Loucy (cell line): ENCODE data around the gene TCF7L2.

Experiments used
- H2AFZ ChIP-seq: fragments of 200-600 bp; sonication (generic); 2 replicates; pipeline ENCODE4 v1.6.0; 2016; ENCODE audit warnings: antibody characterized with exemption, mild to moderate bottlenecking, low read length, moderate library complexity
- H3F3A ChIP-seq: fragments of 200-600 bp; 2 replicates; pipeline ENCODE4 v1.6.0; 2016; ENCODE audit warnings: antibody characterized with exemption, low read depth, mild to moderate bottlenecking
- H3K27me3 ChIP-seq: fragments of 200-600 bp; sonication (generic); 2 replicates; pipeline ENCODE4 v1.6.1; 2014; ENCODE audit warnings: low read length, mild to moderate bottlenecking; ENCODE audit not compliant: insufficient read depth, poor library complexity, severe bottlenecking
- H3K36me3 ChIP-seq: fragments of 200-600 bp; sonication (generic); 2 replicates; pipeline ENCODE4 v1.6.1; 2016; ENCODE audit warnings: low read length; ENCODE audit not compliant: insufficient read depth
- H3K4me1 ChIP-seq: fragments of 200-600 bp; sonication (generic); 2 replicates; pipeline ENCODE4 v1.5.1; 2014; ENCODE audit warnings: low read length, mild to moderate bottlenecking; ENCODE audit not compliant: insufficient read depth, poor library complexity, severe bottlenecking
- H3K4me2 ChIP-seq: fragments of 200-600 bp; sonication (generic); 2 replicates; pipeline ENCODE4 v1.6.0; 2014; ENCODE audit warnings: antibody characterized with exemption, low read length, low read depth, mild to moderate bottlenecking; ENCODE audit not compliant: poor library complexity, severe bottlenecking
- H3K4me3 ChIP-seq: fragments of 200-600 bp; sonication (generic); 2 replicates; pipeline ENCODE4 v1.5.1; 2014; ENCODE audit warnings: low read length, mild to moderate bottlenecking, mixed read lengths; ENCODE audit not compliant: poor library complexity, severe bottlenecking
- H3K79me2 ChIP-seq: fragments of 200-600 bp; sonication (generic); 2 replicates; pipeline ENCODE4 v1.6.1; 2014; ENCODE audit warnings: low read length; ENCODE audit not compliant: insufficient read depth
- H3K9ac ChIP-seq: fragments of 200-600 bp; sonication (generic); 2 replicates; pipeline ENCODE4 v1.6.0; 2014; ENCODE audit warnings: mild to moderate bottlenecking, low read depth, low read length, moderate library complexity; ENCODE audit not compliant: poor library complexity, severe bottlenecking
- H3K9me2 ChIP-seq: fragments of 200-600 bp; sonication (generic); replicated peaks from 2 replicates; pipeline ENCODE4 v1.6.1; 2016; ENCODE audit warnings: low read depth, low read length, mixed read lengths
- H3K9me3 ChIP-seq: fragments of 200-600 bp; sonication (generic); 2 replicates; pipeline ENCODE4 v1.6.1; 2014; ENCODE audit warnings: mild to moderate bottlenecking, antibody characterized with exemption, low read length, low read depth; ENCODE audit not compliant: insufficient read depth
- H4K20me1 ChIP-seq: fragments of 200-600 bp; sonication (generic); 2 replicates; pipeline ENCODE4 v1.6.0; 2014; ENCODE audit warnings: antibody characterized with exemption, low read length, mild to moderate bottlenecking; ENCODE audit not compliant: insufficient read depth, poor library complexity, severe bottlenecking
- CTCF ChIP-seq: fragments of 200-600 bp; sonication (generic); conservative IDR thresholded peaks from 2 replicates; pipeline ENCODE4 v1.5.1; 2014; ENCODE audit warnings: mild to moderate bottlenecking, antibody characterized with exemption, low read length
- EZH2phosphoT487 ChIP-seq: fragments of 200-600 bp; IDR thresholded peaks from 2 replicates; pipeline ENCODE4 v1.6.1; 2018; ENCODE audit warnings: antibody characterized with exemption, mild to moderate bottlenecking, moderate library complexity, borderline replicate concordance

The TCF7L2 gene

GRCh38 chr10:112906945-112907344, 43.1 kb upstream of the TCF7L2 start:
- Histone ChIP-seq H4K20me1 (no peaks in the 10 kb centered on the region), H3K4me3 (no peak overlapping the region), H3K9me2 (no peaks in the 10 kb centered on the region), H3K36me3 (no peaks in the 10 kb centered on the region), H3K4me1 (no peaks in the 10 kb centered on the region), H3K4me2 (no peak overlapping the region), H3K9me3 (no peaks in the 10 kb centered on the region), H2AFZ (no peak overlapping the region), H3K9ac (no peak overlapping the region), H3K79me2 (no peaks in the 10 kb centered on the region), H3K27me3 (no peaks in the 10 kb centered on the region), H3F3A (no peaks in the 10 kb centered on the region)
- no peak for TF ChIP-seq EZH2phosphoT487
- no peak for TF ChIP-seq CTCF

GRCh38 chr10:112907893-112908292, 42.2 kb upstream of the TCF7L2 start:
- Histone ChIP-seq H2AFZ (no peak overlapping the region), H3K4me1 (no peaks in the 10 kb centered on the region), H3K9me2 (no peaks in the 10 kb centered on the region), H3K4me2 (no peak overlapping the region), H3F3A (no peaks in the 10 kb centered on the region), H3K9me3 (no peaks in the 10 kb centered on the region), H4K20me1 (no peaks in the 10 kb centered on the region), H3K79me2 (no peaks in the 10 kb centered on the region), H3K9ac (no peak overlapping the region), H3K27me3 (no peaks in the 10 kb centered on the region), H3K4me3 (no peak overlapping the region), H3K36me3 (no peaks in the 10 kb centered on the region)
- TF ChIP-seq CTCF = no peak
- TF ChIP-seq EZH2phosphoT487 = no peak

- H3K36me3 ChIP-seq = no peaks in the 10 kb centered on the region
- no peaks in the 10 kb centered on the region for H3K27me3 ChIP-seq
- H3F3A ChIP-seq = no peaks in the 10 kb centered on the region
- no peak overlapping the region for H3K9ac ChIP-seq
- no peaks in the 10 kb centered on the region for H3K4me1 ChIP-seq
- no peak for TF ChIP-seq EZH2phosphoT487
- TF ChIP-seq CTCF = no peak
- no peaks in the 10 kb centered on the region for H3K9me2 ChIP-seq
- no peaks in the 10 kb centered on the region for H3K79me2 ChIP-seq
- no peak overlapping the region for H3K4me2 ChIP-seq
- no peaks in the 10 kb centered on the region for H3K9me3 ChIP-seq
- no peak overlapping the region for H3K4me3 ChIP-seq
- H2AFZ ChIP-seq = no peak overlapping the region
- no peaks in the 10 kb centered on the region for H4K20me1 ChIP-seq
These were observed 38.8 kb upstream of the TCF7L2 start for GRCh38 chr10:112911206-112911605.
